CD4-positive, alpha-beta T cell treated with Interleukin-15 for 4 hours (primary cell): ENCODE measurements around the gene FHOD3.

Experiments used
- DNase-seq: peaks from one replicate; pipeline ENCODE4 v3.0.0-alpha.2; 2020; ENCODE audit warnings: low spot score

Gene FHOD3

DNA sequence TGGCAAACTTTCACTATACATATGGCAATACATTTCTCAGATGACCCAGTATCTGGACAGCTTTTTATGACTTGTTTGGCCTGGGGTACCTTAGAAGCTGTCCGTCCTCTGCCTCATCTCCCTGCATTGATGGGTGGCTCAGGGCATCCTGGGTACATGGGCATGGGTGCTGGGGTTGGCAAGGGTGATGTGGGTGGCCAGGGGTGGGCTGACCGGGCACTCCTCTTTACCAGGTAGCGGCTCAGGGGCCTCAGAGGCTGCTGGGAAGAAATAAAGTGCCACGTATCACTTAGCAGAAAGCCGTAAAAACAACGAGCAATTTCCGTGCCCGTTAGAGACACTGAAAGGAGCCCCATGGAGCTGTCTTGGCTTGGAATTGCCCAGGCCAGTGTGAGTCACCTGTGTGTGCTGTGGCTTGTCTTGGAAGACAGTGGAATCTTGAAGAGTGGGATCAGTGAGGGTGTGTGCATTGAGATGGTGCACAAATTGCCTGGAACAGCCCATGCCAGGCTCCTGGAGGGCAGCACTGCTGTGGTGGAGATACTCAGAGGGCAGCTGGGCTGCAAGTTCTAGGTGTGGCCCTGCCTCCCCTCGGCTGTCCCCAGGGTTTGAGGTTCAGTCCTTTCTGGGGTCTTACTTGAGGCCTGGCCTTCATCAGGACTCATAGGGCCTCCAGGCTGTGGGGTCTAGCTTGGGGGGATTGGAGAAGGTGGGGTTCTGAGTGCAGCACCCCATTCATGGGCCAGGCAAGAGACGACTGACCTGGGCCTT lies 88.8 kb downstream of the FHOD3 start:
- no peak for DNase-seq

GRCh38 chr18:36387310-36387709 lies 89.8 kb downstream of the FHOD3 start:
- DNase-seq = no peak

DNA sequence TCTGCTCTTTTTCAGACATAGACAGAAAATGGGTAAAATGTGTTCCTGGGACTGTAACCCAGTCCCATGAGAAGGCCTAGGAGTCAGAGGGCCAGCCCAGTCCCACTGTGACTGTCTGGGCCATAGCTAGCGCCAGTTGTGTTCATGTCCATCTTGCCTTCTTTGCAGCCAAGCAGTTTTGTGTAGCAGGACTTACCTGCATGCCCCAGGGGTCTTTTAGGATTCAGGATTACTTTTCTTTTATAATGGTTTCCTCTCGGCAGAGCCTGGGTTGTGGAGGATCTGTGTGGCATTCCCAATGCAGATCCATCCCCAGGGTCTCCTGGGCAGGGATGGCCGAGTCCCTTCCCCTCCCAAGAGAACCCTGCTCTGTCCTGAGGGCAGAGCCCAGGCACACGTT lies 90.8 kb downstream of the FHOD3 start:
- no peak for DNase-seq

GRCh38 chr18:36389027-36389426 lies 91.5 kb downstream of the FHOD3 start:
- DNase-seq = no peak

GRCh38 chr18:36389811-36390581 lies 92.5 kb downstream of the FHOD3 start:
- no peak for DNase-seq

GRCh38 chr18:36391426-36392145 lies 94.1 kb downstream of the FHOD3 start:
- no peak for DNase-seq

- DNase-seq = no peak
These were observed 94.9 kb downstream of the FHOD3 start for GRCh38 chr18:36392164-36392978.

DNA sequence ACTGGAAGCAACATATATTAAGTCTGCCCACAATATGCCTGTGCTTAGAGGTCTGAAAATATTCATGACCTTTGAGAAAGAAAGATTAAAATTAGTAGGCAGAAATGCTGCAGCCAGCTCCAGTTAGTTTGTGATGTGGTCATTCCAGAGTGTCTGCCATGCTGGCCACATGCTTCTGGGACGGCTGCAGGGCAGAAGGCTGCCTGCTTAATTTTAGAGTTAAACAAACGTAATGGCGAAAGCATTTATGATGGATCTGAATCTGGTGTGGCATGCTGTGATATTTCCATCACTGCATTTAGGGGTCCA lies 95.4 kb downstream of the FHOD3 start:
- DNase-seq = no peak

- DNase-seq = no peak
These were observed 97.0 kb downstream of the FHOD3 start for GRCh38 chr18:36394486-36394885.

GRCh38 chr18:36396190-36396589 lies 98.7 kb downstream of the FHOD3 start:
- DNase-seq = no peak

DNA sequence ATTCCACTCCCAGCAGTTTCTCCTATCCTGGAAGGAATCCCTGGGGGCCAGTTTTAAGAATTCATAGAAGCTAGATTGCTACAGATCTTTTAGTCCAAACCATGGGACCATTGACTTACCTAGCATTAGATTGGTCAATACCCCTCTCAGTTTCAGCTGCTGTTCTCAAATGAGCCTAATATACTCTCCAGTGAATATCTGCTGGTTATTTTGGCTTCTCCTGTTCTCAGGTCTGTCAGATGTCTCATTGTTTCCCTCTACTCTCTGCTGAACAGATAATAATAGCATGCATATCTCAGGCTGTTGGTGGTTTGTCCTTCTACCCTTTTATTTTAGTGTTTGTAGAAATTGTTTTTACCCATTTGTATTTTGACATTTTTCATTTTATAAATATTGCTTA lies 99.5 kb downstream of the FHOD3 start:
- no peak for DNase-seq

DNA sequence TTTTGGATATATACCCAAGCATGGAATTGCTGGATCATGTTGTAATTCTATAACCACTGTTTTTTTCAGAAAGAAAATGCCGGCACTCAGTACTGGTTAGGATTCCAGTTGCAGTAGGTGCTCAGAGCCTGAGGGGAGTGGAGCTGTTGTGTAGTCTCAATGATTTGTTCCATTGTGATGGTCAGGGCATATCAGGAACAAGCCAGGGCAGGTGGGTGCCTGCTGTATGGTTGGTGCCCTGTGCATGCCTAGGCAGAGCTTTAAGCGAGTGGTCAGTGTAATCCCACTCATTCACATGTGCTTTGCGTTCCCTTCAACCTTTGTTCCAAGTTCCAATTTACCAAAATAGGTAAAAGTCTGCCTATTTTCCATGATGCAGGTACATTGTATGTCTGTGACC lies 100.9 kb downstream of the FHOD3 start:
- no peak for DNase-seq

DNA sequence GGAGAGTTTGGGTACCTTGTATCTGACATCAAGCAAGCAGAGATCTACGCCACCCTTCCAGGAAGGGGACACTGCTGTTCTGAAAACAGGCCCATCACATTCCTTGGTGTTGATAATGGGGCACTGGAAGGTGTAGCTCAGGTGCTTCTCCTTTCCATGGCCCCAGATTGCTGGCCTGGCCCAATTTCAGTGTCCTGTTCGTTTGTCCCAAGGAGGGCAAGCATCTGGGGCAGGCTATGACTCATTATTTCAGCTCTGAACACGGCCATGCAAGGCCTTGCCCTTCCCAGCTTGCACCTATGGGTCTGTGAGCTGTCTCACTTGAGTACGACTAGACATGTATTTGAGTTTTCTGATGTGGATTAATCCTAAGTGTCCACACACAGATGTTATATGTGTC lies 101.5 kb downstream of the FHOD3 start:
- no peak for DNase-seq

DNA sequence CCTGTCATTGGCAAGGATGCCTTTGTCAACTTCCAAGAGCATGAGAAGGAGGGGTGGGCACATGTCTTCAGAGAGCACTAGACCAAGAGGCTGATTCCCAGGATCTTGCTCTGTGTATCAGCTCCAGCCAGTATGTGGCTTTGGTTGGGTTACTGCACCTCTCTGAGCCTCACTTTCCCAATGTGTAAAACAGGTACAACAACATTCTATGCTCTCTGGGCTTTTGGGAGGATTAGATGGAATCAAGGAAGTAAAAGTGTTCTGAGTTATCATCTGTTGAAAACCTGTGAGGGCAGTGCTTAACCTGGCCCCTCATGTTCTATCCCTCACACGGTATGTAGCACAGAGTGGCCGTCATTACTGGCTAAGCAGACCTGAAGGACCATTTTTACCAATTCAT lies 103.9 kb downstream of the FHOD3 start:
- DNase-seq = no peak

DNA sequence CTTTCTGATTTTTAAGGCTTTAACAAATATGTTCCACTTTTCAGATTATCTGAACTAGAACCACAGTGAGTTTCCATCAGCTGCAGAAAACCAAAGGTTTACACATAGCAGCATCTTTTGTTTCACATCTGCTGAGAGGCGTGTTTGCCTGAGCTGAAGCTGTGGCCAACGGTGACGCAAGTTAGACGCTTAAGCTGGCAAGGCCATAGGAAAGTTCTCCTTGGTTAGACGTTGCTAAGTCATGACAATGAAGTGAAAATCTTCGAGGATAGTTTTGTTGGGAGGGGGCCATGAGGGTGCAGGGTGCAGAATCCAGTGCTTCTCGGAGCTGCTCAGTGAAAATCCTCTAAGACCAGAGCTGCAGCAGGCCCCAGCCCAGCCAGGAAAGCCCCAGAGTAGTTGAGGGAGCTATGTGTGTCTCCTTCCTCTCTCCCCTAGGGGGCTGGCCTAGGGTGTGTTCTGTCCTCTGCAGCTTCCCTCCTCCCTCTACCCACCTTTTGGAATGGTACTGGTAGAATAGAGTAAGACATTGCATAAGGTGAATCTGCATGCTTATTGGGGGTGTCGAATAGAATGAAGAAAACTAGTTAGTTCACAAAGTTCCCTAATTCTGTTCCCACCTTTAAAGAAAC lies 105.4 kb downstream of the FHOD3 start:
- DNase-seq = no peak

- no peak for DNase-seq
These were observed 106.6 kb downstream of the FHOD3 start for GRCh38 chr18:36403896-36404820.

GRCh38 chr18:36405611-36406010 lies 108.1 kb downstream of the FHOD3 start:
- no peak for DNase-seq

DNA sequence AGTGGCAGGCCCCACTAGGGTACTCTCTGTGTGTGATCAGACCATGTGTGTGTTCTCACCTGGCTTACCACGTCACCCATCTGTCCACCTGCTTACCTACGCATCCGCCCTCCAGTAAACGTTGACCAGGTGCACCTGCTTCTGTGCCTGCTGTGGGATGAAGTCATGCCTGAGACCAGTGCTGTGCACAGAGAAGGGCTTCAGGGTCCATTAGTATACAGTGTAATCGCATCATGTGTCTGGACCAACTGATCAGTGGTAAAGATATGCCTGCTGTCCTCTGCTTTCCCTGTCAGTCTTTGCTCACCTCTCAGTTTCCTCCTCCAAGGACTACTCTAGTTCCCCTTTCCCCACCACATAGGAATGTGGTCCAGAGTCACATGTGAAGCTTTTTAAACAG lies 109.3 kb downstream of the FHOD3 start:
- DNase-seq = no peak

DNA sequence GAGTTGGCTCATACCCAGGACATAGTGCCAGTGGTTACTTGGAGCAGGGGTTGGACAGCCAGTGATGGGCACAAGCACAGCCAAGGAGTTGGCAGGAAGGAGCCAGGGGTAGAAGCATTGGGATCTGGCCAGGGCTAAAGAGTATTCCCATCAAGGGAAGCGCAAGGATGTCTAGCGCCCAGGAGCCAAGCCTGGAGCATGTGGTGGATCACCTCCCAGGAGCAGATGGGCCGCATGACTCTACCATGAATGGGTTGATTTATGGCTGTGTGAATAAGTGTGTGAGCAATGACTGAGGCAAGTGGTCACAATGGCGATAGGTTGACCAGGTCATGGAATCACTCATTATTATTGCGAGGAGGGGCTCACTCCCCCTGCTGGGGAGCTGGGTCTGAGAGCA lies 111.1 kb downstream of the FHOD3 start:
- no peak for DNase-seq

- no peak for DNase-seq
These were observed 112.3 kb downstream of the FHOD3 start for GRCh38 chr18:36409779-36410178.

GRCh38 chr18:36410346-36410745 lies 112.8 kb downstream of the FHOD3 start:
- no peak for DNase-seq
